Measurements from ENCODE around the gene MZT2A.
"Not testable (repeated sequence)": the region's sequence is repeated elsewhere in the genome, so short reads cannot be mapped to it uniquely, and the experiment has no call there.

The MZT2A gene

GRCh38 chr2:131492015-131492417 lies at the start of gene MZT2A:
TSS of gene MZT2A (minus strand) at chr2:131492397. CDS start at chr2:131492376, 21 bp downstream.
- DNase-seq = not testable (repeated sequence)

GRCh38 chr2:131538856-131539255 lies 46.7 kb upstream of the MZT2A start:
- not testable (repeated sequence) for DNase-seq

GRCh38 chr2:131536841-131537240 lies 44.6 kb upstream of the MZT2A start:
- DNase-seq = not testable (repeated sequence)

- not testable (repeated sequence) for DNase-seq
These were observed 44.0 kb upstream of the MZT2A start for GRCh38 chr2:131535951-131536826.

- DNase-seq = no peak
These were observed 43.3 kb upstream of the MZT2A start for GRCh38 chr2:131535526-131535925.

GRCh38 chr2:131534965-131535364 lies 42.8 kb upstream of the MZT2A start:
- DNase-seq = not testable (repeated sequence)

- not testable (repeated sequence) for DNase-seq
These were observed 42.1 kb upstream of the MZT2A start for GRCh38 chr2:131534317-131534672.

- DNase-seq = peak; percentile 59
These were observed 41.6 kb upstream of the MZT2A start for GRCh38 chr2:131533609-131534316.

GRCh38 chr2:131532723-131533608 lies 40.8 kb upstream of the MZT2A start:
- peak; percentile 35 for DNase-seq

GRCh38 chr2:131531547-131532185 lies 39.5 kb upstream of the MZT2A start:
- DNase-seq = not testable (repeated sequence)

- DNase-seq = not testable (repeated sequence)
These were observed 38.6 kb upstream of the MZT2A start for GRCh38 chr2:131530626-131531344.

GRCh38 chr2:131529864-131530445 lies 37.8 kb upstream of the MZT2A start:
- DNase-seq = not testable (repeated sequence)

- DNase-seq = not testable (repeated sequence)
These were observed 37.0 kb upstream of the MZT2A start for GRCh38 chr2:131528981-131529863.

GRCh38 chr2:131527131-131528001 lies 35.2 kb upstream of the MZT2A start, which contains the start of gene CCDC74A:
TSS of gene CCDC74A (plus strand) at chr2:131527888. CDS start at chr2:131527971, 83 bp downstream.
- DNase-seq = peak; percentile 64

GRCh38 chr2:131525256-131525655 lies 33.1 kb upstream of the MZT2A start:
- DNase-seq = not testable (repeated sequence)

- DNase-seq = no peak
These were observed 30.0 kb upstream of the MZT2A start for GRCh38 chr2:131521961-131522781.

GRCh38 chr2:131521524-131521923 lies 29.3 kb upstream of the MZT2A start:
- DNase-seq = not testable (repeated sequence)

- DNase-seq = no peak
These were observed 28.3 kb upstream of the MZT2A start for GRCh38 chr2:131520526-131520925.
